Activated CD8-positive, alpha-beta memory T cell treated with anti-CD3 and anti-CD28 coated beads, Interleukin-2, amount 50 U/mL, for 48 hours (primary cell): Measurements from ENCODE around the gene IMPDH2.
A peak's percentile ranks its signal among the peaks of the same experiment; 100 is the strongest.

Experiments used
- DNase-seq: peaks from one replicate; pipeline ENCODE4 v3.0.0-alpha.2; 2020

IMPDH2 gene

GRCh38 chr3:49028673-49029562 lies at the start of gene IMPDH2:
TSS of gene IMPDH2 (minus strand) at chr3:49029398. CDS start at chr3:49029350, 48 bp downstream.
- DNase-seq: peak; percentile 99

DNA sequence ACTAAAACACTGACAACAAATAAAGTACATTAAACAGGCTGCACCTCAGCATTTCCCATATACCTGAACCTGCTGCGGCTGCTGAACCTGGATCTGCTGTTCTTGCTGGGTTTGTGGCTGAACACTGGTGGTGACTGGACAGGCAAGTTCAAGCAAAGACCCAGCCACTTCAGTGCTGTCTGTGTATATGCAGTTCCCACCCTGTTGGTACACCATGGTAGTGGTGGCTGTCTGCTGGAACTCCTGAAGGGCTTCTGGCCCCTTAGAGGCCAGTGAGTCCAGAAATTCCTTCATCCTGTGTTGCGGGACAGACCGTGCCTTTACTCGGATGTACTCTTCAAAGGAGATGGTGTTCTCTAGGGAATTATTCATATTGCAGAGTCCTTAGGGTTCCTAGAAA lies 47.4 kb upstream of the IMPDH2 start:
- no peak for DNase-seq

- DNase-seq: no peak
Measured at GRCh38 chr3:49076116-49076515, 46.9 kb upstream of the IMPDH2 start.

GRCh38 chr3:49058011-49058410 lies 28.8 kb upstream of the IMPDH2 start:
- DNase-seq: no peak

GRCh38 chr3:49057268-49057667 lies 28.1 kb upstream of the IMPDH2 start:
- DNase-seq: no peak

DNA sequence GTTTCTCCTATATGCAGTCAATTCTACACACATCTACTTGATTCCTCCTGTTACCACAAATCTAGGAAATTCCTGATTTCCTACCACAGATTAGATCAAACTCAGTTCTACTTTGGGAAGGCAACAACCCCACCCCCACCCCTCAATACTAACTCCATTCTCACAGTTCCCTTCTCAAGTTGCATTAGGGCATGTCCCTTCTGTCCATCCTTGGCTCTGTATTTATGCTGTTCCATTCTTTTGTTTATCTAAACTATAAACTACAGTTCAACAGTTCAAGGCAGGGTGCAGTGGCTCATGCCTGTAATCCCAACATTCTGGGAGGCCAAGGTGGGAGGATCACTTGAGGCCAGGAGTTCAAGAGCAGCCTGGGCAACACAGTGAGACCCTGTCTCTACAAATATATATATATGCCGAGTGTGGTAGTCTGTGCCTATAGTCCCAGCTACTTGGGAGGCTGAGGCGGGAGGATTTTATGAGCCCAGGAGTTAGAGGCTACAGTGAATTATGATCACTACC lies 25.2 kb upstream of the IMPDH2 start:
- DNase-seq: no peak

GRCh38 chr3:49053543-49053942 lies 24.3 kb upstream of the IMPDH2 start:
- no peak for DNase-seq

DNA sequence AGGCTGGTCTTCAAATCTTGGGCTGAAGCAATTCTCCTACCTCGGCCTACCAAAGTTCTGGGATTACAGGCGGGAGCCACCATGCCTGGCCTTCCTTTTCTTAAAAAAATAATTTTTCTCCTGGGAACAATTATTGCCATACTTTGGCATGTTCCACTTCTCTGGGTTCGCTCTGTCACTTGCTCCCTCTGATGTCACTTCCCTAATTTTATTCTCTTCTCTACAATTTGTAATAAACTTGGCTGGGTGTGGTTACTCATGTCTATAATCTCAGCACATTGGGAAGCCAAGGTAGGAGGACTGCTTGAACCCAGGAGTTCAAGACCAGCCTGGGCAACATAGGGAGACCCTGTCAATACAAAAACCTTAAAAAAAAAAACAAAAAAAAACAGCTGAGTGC lies 6.1 kb upstream of the IMPDH2 start:
- no peak for DNase-seq

GRCh38 chr3:49034650-49035049 lies 5.5 kb upstream of the IMPDH2 start:
- no peak for DNase-seq

DNA sequence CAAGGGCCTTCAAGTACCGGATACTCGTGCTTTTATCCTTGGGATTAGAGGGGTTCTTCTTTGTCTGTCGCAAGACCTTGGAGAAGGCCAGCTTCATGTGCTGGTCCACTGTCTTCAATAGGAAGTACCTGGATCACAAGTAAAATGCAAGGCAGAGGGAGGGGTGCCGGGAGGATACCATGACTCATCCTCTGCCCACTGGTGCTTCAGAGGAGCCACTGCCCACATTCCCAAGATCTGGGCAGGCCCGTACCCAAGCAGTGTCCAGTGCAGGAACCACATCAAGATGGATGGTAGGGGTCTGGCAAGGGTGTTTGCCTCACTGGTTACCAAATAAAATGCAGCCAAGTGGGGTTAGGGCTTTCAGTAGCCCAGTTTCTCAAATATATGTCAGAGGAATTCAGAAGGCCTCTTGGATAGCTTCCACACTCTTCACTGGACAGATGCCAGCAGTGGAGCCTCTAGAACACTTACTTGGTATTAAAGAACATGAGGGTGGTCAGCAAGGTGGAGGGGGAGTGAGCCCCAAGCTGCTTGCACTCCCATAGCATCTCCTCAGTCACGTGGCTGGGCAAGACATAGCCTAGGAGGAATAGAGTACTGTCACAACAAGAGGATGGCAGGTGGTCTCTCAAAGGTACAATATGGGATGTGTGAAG lies 3.6 kb upstream of the IMPDH2 start:
- no peak for DNase-seq

- DNase-seq: no peak
Measured at GRCh38 chr3:49030321-49030720, 1.1 kb upstream of the IMPDH2 start.

DNA sequence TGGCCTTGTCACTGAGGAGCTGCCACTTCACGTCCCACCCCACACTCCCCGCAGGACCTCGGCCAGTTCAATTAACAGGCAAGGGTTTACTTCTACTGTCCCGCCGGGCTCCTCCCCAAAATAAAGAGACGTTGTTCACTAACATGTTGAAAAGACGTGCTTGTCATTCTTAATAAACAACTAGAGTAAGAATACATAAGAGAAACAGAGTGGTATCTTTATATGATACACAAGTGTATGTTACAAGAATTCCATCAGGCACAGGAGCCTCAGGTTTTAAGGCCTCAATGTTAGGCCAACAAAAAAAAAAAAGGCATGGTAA lies 326 bp upstream of the IMPDH2 start:
- DNase-seq: no peak

GRCh38 chr3:49028298-49028672 lies 913 bp downstream of the IMPDH2 start:
- DNase-seq: peak; percentile 63

DNA sequence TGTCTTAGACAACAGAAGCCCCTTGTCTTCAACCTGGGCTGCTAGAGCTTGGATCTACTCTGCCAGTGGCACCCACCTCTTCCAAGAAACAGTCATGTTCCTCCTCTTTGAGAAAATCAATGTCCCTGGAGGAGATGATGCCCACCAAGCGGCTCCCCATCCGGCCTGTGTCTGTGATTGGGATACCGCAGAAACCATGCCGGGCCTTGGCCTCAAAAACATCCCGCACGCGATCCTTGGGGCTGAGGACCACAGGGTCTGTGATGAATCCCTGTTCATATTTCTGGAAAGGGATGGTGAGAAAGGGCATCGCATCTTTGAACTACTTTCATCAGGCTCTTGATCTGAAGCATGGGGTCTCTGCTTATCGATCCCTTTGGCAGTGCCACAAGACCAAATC lies 1.6 kb downstream of the IMPDH2 start:
- DNase-seq: no peak

GRCh38 chr3:49026536-49026935 lies 2.7 kb downstream of the IMPDH2 start:
- DNase-seq: peak; percentile 58

GRCh38 chr3:49025793-49026520 lies 3.2 kb downstream of the IMPDH2 start:
- peak; percentile 56 for DNase-seq

- peak; percentile 57 for DNase-seq
Measured at GRCh38 chr3:49025005-49025792, 4.0 kb downstream of the IMPDH2 start.

- peak; percentile 53 for DNase-seq
Measured at GRCh38 chr3:49024449-49024848, 4.7 kb downstream of the IMPDH2 start.

DNA sequence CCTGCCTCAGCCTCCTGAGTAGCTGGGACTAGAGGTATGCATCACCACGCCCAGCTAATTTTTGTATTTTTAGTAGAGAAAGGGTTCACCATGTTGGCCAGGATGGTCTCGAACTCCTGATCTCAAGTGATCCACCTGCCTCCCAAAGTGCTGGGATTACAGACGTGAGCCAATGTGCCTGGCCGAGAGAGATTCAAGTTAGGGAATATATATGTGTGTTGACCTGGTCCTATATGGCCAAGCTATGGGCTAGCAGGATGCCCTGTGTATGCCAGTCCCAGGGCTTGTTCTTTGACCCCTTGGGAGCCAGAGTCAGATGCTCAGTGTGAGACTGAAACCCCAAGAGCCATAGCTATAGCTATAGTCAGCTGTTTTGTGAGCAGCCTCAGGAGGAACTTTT lies 5.4 kb downstream of the IMPDH2 start:
- DNase-seq: peak; percentile 54

DNA sequence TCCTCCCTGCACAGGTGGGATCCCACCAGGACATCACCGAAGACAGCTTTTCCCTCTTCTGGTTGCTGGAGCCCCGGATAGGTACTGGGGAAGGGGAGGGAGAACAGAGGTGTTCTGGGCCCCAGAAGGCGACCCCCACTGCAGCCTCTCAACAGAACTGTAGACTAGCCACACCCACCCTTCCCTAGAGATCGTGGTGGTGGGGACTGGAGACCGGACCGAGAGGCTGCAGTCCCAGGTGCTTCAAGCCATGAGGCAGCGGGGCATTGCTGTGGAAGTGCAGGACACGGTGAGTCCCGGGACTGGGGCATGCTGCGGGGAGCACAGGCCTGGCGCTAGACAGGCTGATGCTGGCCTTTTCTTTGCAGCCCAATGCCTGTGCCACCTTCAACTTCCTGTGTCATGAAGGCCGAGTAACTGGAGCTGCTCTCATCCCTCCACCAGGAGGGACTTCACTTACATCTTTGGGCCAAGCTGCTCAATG lies 6.5 kb downstream of the IMPDH2 start:
- no peak for DNase-seq

DNA sequence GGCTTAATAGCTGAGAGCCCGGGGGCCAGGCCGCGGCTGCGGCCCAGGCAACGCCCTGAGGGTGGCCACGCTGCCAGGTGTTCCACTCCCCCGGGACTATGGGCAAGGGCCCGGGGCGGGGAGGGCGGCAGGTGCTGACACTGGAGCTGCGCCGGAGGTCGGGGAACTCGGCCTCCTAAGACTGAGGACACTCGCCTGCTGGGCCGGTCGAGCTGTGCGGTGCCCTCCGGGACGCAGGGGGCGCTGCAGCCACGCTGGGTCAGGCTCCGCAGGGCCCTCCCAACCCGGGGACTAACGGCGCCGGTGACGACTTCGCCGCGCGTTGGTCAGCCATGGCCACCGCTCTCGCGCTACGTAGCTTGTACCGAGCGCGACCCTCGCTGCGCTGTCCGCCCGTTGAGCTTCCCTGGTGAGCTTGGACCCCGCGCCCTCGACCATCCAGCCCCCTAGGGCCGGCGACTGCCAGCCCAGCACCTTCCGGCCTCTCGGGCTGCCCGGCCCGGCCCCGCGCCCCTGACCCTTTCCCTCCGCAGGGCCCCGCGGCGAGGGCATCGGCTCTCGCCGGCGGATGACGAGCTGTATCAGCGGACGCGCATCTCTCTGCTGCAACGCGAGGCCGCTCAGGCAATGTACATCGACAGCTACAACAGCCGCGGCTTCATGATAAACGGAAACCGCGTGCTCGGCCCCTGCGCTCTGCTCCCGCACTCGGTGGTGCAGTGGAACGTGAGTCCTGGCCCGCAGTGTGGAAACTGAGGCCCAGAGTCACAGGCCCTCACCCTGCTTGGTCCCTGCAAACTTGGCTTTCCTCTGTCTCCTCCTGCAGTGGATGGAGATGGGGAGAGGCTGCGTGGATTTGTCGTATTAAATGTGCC lies 7.1 kb downstream of the IMPDH2 start, which contains the start of gene NDUFAF3:
Gene NDUFAF3 (plus strand): TSS at position 309 of the 875 bp plus-strand sequence. CDS start 24 bp downstream, at position 333.
- peak; percentile 97 for DNase-seq
